Measurements from ENCODE around the gene PFDN2. TPM values are rescaled to one million over a fixed set of nuclear protein-coding genes. Genes with fewer than 3 reads are reported as not detected.

The PFDN2 gene
- total RNA-seq, 2 experiments from 2014 or later, result 108 to 136 TPM

- ATAC-seq (no peak), DNase-seq (no peak)
- CTCF ChIA-PET, result interaction anchor here (0.6 to 2.2 kb wide), 3 partner anchors 9 to 267 kb away, joined by 3 to 5 read pairs (median 5); no protein-coding TSS in a partner anchor
- Mint-ChIP-seq H3K9me3 (ENCODE audit: low read depth) (no peaks in the 10 kb centered on the region), H3K27me3 (no peaks in the 10 kb centered on the region), H3K36me3 (ENCODE audit: low read depth) (peaks cover 35% of the 10 kb centered on the region), H3K4me1 (peaks cover 18% of the 10 kb centered on the region), H3K4me3 (no peak overlapping the region), H3K27ac (peak overlapping the region; percentile 23)
- POLR2A ChIA-PET, result no interaction called here
- intact Hi-C loops (cut with DNase I, micrococcal nuclease), result loop anchor here in 1 of 2 experiments (5.0 kb wide), 1 partner anchor 36 kb away; no protein-coding TSS in a partner anchor
Measured at GRCh38 chr1:161106431-161106830, 11.4 kb downstream of the PFDN2 start.

- Mint-ChIP-seq H3K36me3 (ENCODE audit: low read depth) (peaks cover 38% of the 10 kb centered on the region), H3K4me1 (peaks cover 30% of the 10 kb centered on the region), H3K4me3 (no peak overlapping the region), H3K27ac (no peak overlapping the region), H3K27me3 (no peaks in the 10 kb centered on the region), H3K9me3 (ENCODE audit: low read depth) (no peaks in the 10 kb centered on the region)
- ChIA-PET CTCF (interaction anchor here (0.6 to 9.6 kb wide), 7 partner anchors 13 to 104 kb away, joined by 3 to 126 read pairs (median 4); partner anchors contain the start of genes ARHGAP30 and TSTD1), POLR2A (interaction anchor here (0.6 to 1.0 kb wide), 2 partner anchors 31 to 137 kb away, joined by 3 read pairs; partner anchors contain the start of gene NR1I3)
- no peak for DNase-seq
- intact Hi-C loops (cut with DNase I, micrococcal nuclease), result no loop called here
- no peak for ATAC-seq
Measured at GRCh38 chr1:161100556-161100955, 17.3 kb downstream of the PFDN2 start.

- intact Hi-C loops (cut with DNase I, micrococcal nuclease), result loop anchor here (2.0 to 5.0 kb wide), 2 partner anchors 34 to 262 kb away; partner anchors contain the start of gene DEDD (in 2 of the 2)
- Mint-ChIP-seq H3K27me3 (no peaks in the 10 kb centered on the region), H3K36me3 (ENCODE audit: low read depth) (peaks cover 34% of the 10 kb centered on the region), H3K4me1 (peaks cover 29% of the 10 kb centered on the region), H3K27ac (no peak overlapping the region), H3K4me3 (peak overlapping the region; percentile 47), H3K9me3 (ENCODE audit: low read depth) (no peaks in the 10 kb centered on the region)
- ATAC-seq (no peak), DNase-seq (no peak)
- CTCF ChIA-PET, result interaction anchor here (0.7 to 9.6 kb wide), 11 partner anchors 14 to 310 kb away, joined by 3 to 126 read pairs (median 7); partner anchors contain the start of genes ARHGAP30, ITLN2, TSTD1 and USF1
- POLR2A ChIA-PET, result interaction anchor here (1.0 kb wide), 1 partner anchor 32 kb away, joined by 3 read pairs; no protein-coding TSS in a partner anchor
Measured at GRCh38 chr1:161099090-161099802, 18.6 kb downstream of the PFDN2 start.

- peak; percentile 82 for ATAC-seq
- intact Hi-C loops (cut with DNase I, micrococcal nuclease), result loop anchor here (2.0 to 5.0 kb wide), 2 partner anchors 34 to 261 kb away; partner anchors contain the start of gene DEDD (in 2 of the 2)
- ChIA-PET CTCF (interaction anchor here (0.6 to 9.6 kb wide), 27 partner anchors 10 to 321 kb away, joined by 3 to 126 read pairs (median 4); partner anchors contain the start of genes ARHGAP30, ITLN2, PPOX and TOMM40L), POLR2A (interaction anchor here (0.6 to 1.4 kb wide), 7 partner anchors 19 to 84 kb away, joined by 3 to 4 read pairs (median 3); partner anchors contain the start of gene TSTD1)
- H3K27ac Mint-ChIP-seq, result peak within 1 kb of the TSS; percentile 73
- H3K36me3 Mint-ChIP-seq (ENCODE audit: low read depth), result peaks cover 32% of the 10 kb centered on the region
- H3K27me3 Mint-ChIP-seq, result no peaks in the 10 kb centered on the region
- peaks cover 34% of the 10 kb centered on the region for H3K4me1 Mint-ChIP-seq
- DNase-seq, result peak; percentile 84
- H3K4me3 Mint-ChIP-seq, result peak within 1 kb of the TSS; percentile 71
- H3K9me3 Mint-ChIP-seq (ENCODE audit: low read depth), result no peaks in the 10 kb centered on the region
Measured at GRCh38 chr1:161098210-161099068, 19.4 kb downstream of the PFDN2 start, which contains the start of gene KLHDC9. Gene KLHDC9 (plus strand): TSS chr1:161098361. CDS start chr1:161098536, 175 bp downstream.

DNA sequence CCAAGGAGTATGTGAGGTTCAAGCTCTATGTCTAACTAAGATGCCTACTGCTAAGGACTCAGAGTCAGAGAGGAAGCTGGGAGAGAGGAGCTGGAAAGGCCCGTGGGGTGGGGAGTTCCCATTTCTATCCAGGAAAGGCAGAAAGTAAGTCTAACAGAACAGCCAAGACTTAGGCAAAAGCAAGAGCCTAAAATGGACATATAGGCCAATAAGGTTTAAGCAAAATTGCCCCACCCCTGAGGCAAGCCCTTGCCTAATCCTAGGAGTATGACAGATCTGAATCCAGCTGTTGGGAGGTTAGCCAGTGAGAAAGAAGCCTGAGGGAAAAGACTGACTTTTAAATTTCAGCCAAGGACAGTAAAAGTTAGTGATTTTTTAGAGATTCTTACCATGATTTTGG is 21.3 kb downstream of the PFDN2 start:
- CTCF ChIA-PET, result interaction anchor here (0.6 to 9.6 kb wide), 22 partner anchors 9 to 320 kb away, joined by 3 to 126 read pairs (median 6); partner anchors contain the start of genes ARHGAP30, F11R, ITLN2 and PPOX
- Mint-ChIP-seq H3K36me3 (ENCODE audit: low read depth) (peaks cover 23% of the 10 kb centered on the region), H3K4me1 (peaks cover 52% of the 10 kb centered on the region), H3K4me3 (no peak overlapping the region), H3K27ac (no peak overlapping the region), H3K27me3 (no peaks in the 10 kb centered on the region), H3K9me3 (ENCODE audit: low read depth) (no peaks in the 10 kb centered on the region)
- intact Hi-C loops (cut with DNase I, micrococcal nuclease), result loop anchor here (2.0 to 5.0 kb wide), 3 partner anchors 28 to 259 kb away; partner anchors contain the start of gene ARHGAP30 (in 1 of the 2)
- ATAC-seq (no peak), DNase-seq (no peak)
- POLR2A ChIA-PET, result no interaction called here

DNA sequence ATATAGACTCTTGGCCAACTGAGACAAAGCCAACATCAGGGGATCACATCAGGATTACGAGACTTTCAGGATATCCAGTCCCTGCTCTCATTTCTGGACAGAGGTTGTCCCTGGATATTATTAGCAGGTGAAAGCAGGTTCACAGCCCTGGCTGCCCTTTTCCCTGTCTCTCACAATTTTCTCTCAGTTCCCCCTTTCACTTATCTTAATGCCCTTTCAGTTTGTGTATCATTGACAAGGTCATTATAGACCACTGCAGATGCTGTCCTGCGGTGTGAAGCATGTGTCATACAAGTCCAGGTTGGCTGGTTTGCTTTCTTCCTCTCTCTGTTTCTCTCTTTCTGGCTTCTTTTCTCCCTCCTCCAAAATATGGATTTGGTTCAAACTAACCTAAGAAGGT is 21.8 kb downstream of the PFDN2 start:
- peaks cover 19% of the 10 kb centered on the region for H3K36me3 Mint-ChIP-seq (ENCODE audit: low read depth)
- no peak overlapping the region for H3K27ac Mint-ChIP-seq
- no peak overlapping the region for H3K4me3 Mint-ChIP-seq
- ATAC-seq (no peak), DNase-seq (no peak)
- intact Hi-C loops (cut with DNase I, micrococcal nuclease), result loop anchor here (2.0 to 5.0 kb wide), 3 partner anchors 27 to 259 kb away; partner anchors contain the start of gene ARHGAP30 (in 1 of the 2)
- POLR2A ChIA-PET, result no interaction called here
- no peaks in the 10 kb centered on the region for H3K27me3 Mint-ChIP-seq
- H3K4me1 Mint-ChIP-seq, result peaks cover 58% of the 10 kb centered on the region
- no peaks in the 10 kb centered on the region for H3K9me3 Mint-ChIP-seq (ENCODE audit: low read depth)
- CTCF ChIA-PET, result interaction anchor here (0.8 to 9.6 kb wide), 11 partner anchors 16 to 306 kb away, joined by 3 to 126 read pairs (median 15); partner anchors contain the start of genes ARHGAP30, ITLN2, PPOX and TSTD1

- DNase-seq, result no peak
- H3K4me1 Mint-ChIP-seq, result peaks cover 65% of the 10 kb centered on the region
- ChIA-PET CTCF (interaction anchor here (0.6 to 9.6 kb wide), 6 partner anchors 25 to 98 kb away, joined by 3 to 126 read pairs (median 15); partner anchors contain the start of genes ARHGAP30 and USF1), POLR2A (no interaction called here)
- ATAC-seq, result no peak
- no peak overlapping the region for H3K4me3 Mint-ChIP-seq
- peaks cover 13% of the 10 kb centered on the region for H3K36me3 Mint-ChIP-seq (ENCODE audit: low read depth)
- H3K27ac Mint-ChIP-seq, result no peak overlapping the region
- H3K9me3 Mint-ChIP-seq (ENCODE audit: low read depth), result no peaks in the 10 kb centered on the region
- intact Hi-C loops (cut with DNase I, micrococcal nuclease), result loop anchor here (5.0 kb wide), 1 partner anchor 258 kb away; no protein-coding TSS in a partner anchor
- H3K27me3 Mint-ChIP-seq, result no peaks in the 10 kb centered on the region
Measured at GRCh38 chr1:161095230-161095629, 22.6 kb downstream of the PFDN2 start.

DNA sequence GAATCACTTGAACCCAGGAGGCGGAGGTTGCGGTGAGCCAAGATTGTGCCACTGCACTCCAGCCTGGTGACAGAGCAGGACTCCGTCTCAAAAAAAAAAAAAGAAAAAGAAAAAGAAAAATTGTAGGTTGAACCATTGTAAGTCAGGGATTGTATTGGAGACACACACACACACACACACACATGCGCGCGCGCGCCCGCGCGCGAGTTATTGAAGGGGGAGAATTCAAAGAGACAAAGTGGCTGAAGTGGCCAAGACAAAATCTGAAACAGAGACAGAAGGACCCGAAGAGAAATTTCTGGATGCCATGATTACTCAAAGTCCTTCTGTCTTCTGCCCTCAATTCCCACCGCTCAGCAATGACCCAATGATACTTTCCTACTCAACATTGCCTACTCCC is 23.4 kb downstream of the PFDN2 start:
- CTCF ChIA-PET, result interaction anchor here (0.6 to 9.6 kb wide), 4 partner anchors 25 to 106 kb away, joined by 3 to 126 read pairs (median 4); partner anchors contain the start of gene ARHGAP30
- DNase-seq (no peak), ATAC-seq (no peak)
- intact Hi-C loops (cut with DNase I, micrococcal nuclease), result no loop called here
- POLR2A ChIA-PET, result no interaction called here
- H3K4me3 Mint-ChIP-seq, result no peak overlapping the region
- H3K4me1 Mint-ChIP-seq, result peaks cover 66% of the 10 kb centered on the region
- peaks cover 5% of the 10 kb centered on the region for H3K36me3 Mint-ChIP-seq (ENCODE audit: low read depth)
- no peaks in the 10 kb centered on the region for H3K27me3 Mint-ChIP-seq
- H3K27ac Mint-ChIP-seq, result no peak overlapping the region
- H3K9me3 Mint-ChIP-seq (ENCODE audit: low read depth), result no peaks in the 10 kb centered on the region

DNA sequence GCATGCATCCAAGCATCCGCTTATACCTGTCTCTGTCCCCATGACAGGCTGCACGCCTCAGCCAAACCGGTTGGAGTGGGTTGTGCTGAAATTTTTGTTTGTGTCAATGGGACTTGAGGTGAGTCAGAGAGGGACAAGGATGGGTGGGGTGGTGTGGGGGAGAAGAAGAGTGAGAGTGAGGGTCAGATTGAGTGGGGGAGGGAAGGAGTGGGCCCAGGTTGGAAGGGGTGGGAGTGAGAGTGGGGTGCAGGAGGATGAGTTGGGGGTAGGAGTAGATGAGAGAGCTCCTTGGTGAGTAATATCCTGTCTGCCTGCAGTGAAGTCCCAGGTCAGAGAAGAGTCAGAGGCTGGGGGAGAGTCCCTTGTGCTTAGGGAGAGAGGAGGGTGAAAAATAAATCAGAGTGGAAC is 25.2 kb downstream of the PFDN2 start:
- CTCF ChIA-PET, result interaction anchor here (0.6 to 9.6 kb wide), 10 partner anchors 12 to 406 kb away, joined by 3 to 126 read pairs (median 3); partner anchors contain the start of gene ARHGAP30
- no peak overlapping the region for H3K4me3 Mint-ChIP-seq
- peaks cover 57% of the 10 kb centered on the region for H3K4me1 Mint-ChIP-seq
- H3K27ac Mint-ChIP-seq, result peak overlapping the region; percentile 63
- DNase-seq (peak; percentile 74), ATAC-seq (peak; percentile 96)
- H3K27me3 Mint-ChIP-seq, result no peaks in the 10 kb centered on the region
- no peaks in the 10 kb centered on the region for H3K36me3 Mint-ChIP-seq (ENCODE audit: low read depth)
- intact Hi-C loops (cut with DNase I, micrococcal nuclease), result loop anchor here in 1 of 2 experiments (1.0 kb wide), 1 partner anchor 22 kb away; no protein-coding TSS in a partner anchor
- no peaks in the 10 kb centered on the region for H3K9me3 Mint-ChIP-seq (ENCODE audit: low read depth)
- POLR2A ChIA-PET, result interaction anchor here (0.6 to 1.2 kb wide), 6 partner anchors 12 to 274 kb away, joined by 3 to 6 read pairs (median 5); partner anchors contain the start of genes ARHGAP30 and USF1

DNA sequence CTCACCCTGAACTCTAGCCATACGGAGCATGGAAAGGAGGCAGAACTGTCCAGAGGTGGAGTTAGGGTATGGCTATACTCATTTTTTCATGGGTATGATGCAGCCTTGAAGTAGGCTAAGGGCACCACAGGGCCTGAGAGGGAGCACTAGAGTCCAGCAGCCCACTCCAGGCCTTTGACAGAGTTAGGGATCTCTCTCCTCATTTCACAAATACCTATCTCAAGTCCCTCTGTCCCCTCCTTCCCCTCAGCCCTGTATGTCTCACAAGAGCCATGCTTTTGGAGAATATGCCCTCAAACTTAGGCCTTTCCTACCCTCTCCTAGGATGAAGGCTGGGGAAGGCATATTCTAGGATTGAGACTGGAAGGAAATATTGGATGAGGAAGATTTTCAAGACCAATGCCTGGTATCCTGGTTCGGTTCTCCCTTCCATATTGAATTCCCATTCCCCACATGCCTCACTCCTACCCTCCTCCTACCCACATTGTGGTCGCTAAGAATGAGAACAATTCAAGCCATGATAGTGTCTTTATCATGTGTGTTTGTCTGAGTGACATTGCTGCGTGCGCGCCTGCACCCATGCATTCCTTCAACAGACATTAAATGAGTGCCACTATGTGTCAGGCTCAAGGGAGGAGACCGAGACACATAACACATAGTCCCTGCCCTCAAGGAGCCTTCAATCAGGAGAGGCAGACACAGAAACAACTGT is 25.9 kb downstream of the PFDN2 start:
- Mint-ChIP-seq H3K4me1 (peaks cover 50% of the 10 kb centered on the region), H3K9me3 (ENCODE audit: low read depth) (no peaks in the 10 kb centered on the region), H3K4me3 (no peak overlapping the region), H3K36me3 (ENCODE audit: low read depth) (no peaks in the 10 kb centered on the region), H3K27ac (peak overlapping the region; percentile 63), H3K27me3 (no peaks in the 10 kb centered on the region)
- POLR2A ChIA-PET, result interaction anchor here (1.0 to 1.2 kb wide), 3 partner anchors 22 to 275 kb away, joined by 4 to 6 read pairs (median 5); partner anchors contain the start of genes ARHGAP30 and USF1
- CTCF ChIA-PET, result interaction anchor here (0.6 to 9.6 kb wide), 8 partner anchors 22 to 406 kb away, joined by 3 to 126 read pairs (median 3); partner anchors contain the start of gene ARHGAP30
- DNase-seq (no peak), ATAC-seq (peak; percentile 11)
- intact Hi-C loops (cut with DNase I, micrococcal nuclease), result loop anchor here in 1 of 2 experiments (1.0 kb wide), 1 partner anchor 22 kb away; no protein-coding TSS in a partner anchor

Data from activated CD4-positive, alpha-beta T cell treated with anti-CD3 and anti-CD28 coated beads for 36 hours (primary cell).